Stimulated activated CD8-positive, alpha-beta memory T cell treated with anti-CD3 and anti-CD28 coated beads, Interleukin-7, amount 100 ng/mL, for 1 hour (primary cell): ENCODE data around the gene SVBP.
"Not testable (repeated sequence)": the region's sequence is repeated elsewhere in the genome, so short reads cannot be mapped to it uniquely, and the experiment has no call there.

Experiments used
- DNase-seq, 2 donors: peaks; one replicate each; pipeline ENCODE4 v3.0.0-alpha.2; 2020; ENCODE audit warnings: low read depth in 2 of 2

The SVBP gene

DNA sequence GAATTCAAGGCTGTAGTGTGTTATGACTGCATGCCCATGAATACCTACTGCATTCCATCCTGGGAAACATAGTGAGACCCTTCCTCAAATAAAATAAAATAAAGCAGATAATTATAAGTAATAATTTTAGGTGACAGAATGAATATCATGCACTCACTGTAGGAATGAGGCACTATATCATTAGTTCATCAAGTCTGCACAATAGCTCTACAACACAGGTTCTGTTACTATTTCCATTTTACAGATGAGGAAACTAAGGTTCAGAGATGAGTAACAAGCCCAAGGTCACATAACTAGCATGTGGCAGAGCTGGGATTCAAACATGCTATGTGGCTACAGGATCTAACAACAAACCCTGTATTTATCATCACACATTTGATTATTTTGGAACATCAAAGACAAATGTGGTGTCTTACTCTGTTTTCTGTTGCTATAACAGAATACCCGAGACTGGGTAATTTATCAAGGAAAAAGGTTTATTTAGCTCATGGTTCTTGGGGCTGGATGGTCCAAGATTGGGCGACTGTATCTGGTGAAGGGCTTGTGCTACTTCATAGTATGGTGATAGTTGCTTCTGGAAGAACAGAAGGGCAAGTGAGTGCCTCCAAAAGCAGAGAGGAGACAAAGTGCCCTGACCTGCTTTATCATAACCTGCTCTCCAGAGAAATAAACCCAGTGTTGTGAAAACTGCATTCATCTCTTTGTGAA, 24.4 kb upstream of the SVBP start:
- no peak for DNase-seq

- no peak for DNase-seq
Observed at GRCh38 chr1:42841010-42841409, 23.8 kb upstream of the SVBP start.

- no peak for DNase-seq
Observed at GRCh38 chr1:42838482-42839190, 21.4 kb upstream of the SVBP start.

GRCh38 chr1:42837709-42838108, 20.5 kb upstream of the SVBP start:
- no peak for DNase-seq

- no peak for DNase-seq
Observed at GRCh38 chr1:42835422-42835821, 18.2 kb upstream of the SVBP start.

DNA sequence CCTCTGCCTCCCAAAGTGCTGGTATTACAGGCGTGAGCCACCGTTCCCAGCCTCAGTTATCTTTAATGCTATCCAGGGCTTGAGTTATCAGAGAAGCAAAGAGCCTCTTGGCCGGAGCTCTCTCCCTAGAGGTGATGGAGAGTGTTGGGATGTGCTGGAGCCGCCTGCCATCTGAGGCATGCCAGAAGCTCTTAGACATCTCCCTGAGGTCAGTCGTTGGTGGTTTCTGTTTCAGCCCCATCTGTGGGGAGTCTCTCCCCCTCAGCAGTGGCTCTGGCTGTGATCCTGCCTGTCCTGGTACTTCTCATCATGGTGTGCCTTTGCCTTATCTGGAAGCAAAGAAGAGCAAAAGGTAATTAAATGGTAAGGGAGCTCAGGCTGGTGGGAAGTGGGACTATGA, 17.6 kb upstream of the SVBP start:
- no peak for DNase-seq

- DNase-seq = no peak
Observed at GRCh38 chr1:42833981-42834380, 16.8 kb upstream of the SVBP start.

GRCh38 chr1:42832641-42833240, 15.5 kb upstream of the SVBP start:
- no peak for DNase-seq

GRCh38 chr1:42831273-42831672, 14.1 kb upstream of the SVBP start:
- no peak for DNase-seq

GRCh38 chr1:42830631-42831030, 13.4 kb upstream of the SVBP start:
- no peak for DNase-seq

- no peak for DNase-seq
Observed at GRCh38 chr1:42825036-42825851, 8.0 kb upstream of the SVBP start.

- DNase-seq = no peak
Observed at GRCh38 chr1:42824481-42825035, 7.4 kb upstream of the SVBP start.

- no peak for DNase-seq
Observed at GRCh38 chr1:42822800-42823392, 5.7 kb upstream of the SVBP start.

GRCh38 chr1:42821690-42822089, 4.5 kb upstream of the SVBP start:
- no peak for DNase-seq

- DNase-seq = no peak
Observed at GRCh38 chr1:42820813-42821212, 3.6 kb upstream of the SVBP start.

DNA sequence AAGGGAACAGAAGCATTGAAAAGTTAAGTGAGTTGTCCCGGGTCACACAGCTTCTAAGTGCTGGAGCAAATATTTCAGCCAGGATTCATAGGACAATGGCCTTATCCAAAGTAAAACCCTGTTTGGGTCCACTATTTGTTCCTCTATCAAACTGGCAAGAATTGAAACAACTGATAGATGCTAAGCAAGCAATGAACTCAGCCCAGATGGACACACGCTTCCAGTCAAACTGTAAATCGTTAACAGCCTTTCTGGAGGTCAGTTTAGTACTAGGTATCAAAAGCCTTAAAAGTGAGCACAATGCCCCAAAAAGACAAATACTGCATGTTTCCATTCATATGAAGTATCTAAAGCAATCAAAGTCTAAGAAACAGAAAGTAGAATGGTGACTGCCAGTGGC, 779 bp upstream of the SVBP start:
- no peak for DNase-seq

GRCh38 chr1:42817440-42817767, 207 bp upstream of the SVBP start:
- DNase-seq = no peak

DNA sequence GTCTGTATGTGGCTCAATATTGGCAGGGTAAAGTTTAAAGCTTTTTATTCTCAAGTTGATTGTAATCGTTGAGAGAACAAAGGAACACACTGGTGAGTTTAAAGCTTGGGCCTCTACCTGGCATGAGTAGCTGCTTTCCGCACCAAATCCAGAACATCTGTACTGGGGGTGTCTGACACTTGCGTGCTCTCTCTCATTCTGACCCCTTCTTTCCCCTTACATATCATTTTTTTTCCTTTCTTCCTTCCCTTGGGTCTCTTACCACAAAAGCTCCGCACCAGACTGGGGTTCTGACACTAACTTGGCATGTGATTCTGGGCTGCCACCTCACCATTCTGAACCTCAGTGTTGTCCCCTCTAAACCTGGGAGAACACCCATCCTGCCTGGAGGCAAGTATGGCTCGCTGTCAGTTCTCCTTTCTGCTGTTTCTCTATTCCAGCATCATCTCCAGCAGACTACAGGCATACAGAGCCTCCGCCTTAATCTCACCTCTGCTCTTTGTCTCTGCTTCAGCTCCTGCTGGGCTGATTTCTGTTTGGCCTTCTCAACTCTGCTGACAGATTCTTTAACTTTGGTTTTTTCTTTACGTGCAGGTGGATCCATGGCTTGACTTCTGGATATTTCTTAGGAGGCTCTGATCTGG, 1.1 kb downstream of the SVBP start:
- DNase-seq = no peak

DNA sequence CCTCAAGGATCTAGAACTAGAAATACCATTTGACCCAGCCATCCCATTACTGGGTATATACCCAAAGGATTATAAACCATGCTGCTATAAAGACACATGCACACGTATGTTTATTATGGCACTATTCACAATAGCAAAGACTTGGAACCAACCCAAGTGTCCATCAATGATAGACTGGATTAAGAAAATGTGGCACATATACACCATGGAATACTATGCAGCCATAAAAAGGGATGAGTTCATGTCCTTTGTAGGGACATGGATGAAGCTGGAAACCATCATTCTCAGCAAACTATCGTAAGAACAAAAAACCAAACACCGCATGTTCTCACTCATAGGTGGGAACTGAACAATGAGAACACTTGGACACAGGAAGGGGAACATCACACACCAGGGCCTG, 2.4 kb downstream of the SVBP start:
- DNase-seq = not testable (repeated sequence)

- no peak for DNase-seq
Observed at GRCh38 chr1:42807056-42807668, 10.0 kb downstream of the SVBP start.

GRCh38 chr1:42806593-42806992, 10.6 kb downstream of the SVBP start:
- no peak for DNase-seq
